ENCODE data around the gene PLCH1.
"Not testable (repeated sequence)": the region's sequence is repeated elsewhere in the genome, so short reads cannot be mapped to it uniquely, and the experiment has no call there.

Gene PLCH1

GRCh38 chr3:155640098-155640497 lies 104.8 kb downstream of the PLCH1 start:
- Histone ChIP-seq H3K9me3 (ENCODE audit: control insufficient read depth in 2 of 2, low read length in 2 of 2) (no peaks in the 10 kb centered on the region), H3K27me3 (ENCODE audit: control insufficient read depth in 1 of 2, insufficient read depth in 2 of 2, low read length in 2 of 2) (no peaks in the 10 kb centered on the region), H3K9ac (ENCODE audit: low read length in 2 of 2) (no peak overlapping the region), H3K36me3 (ENCODE audit: control insufficient read depth in 2 of 2, insufficient read depth in 2 of 2, low read length in 2 of 2) (no peaks in the 10 kb centered on the region), H3K27ac (ENCODE audit: low read length) (no peak overlapping the region), H3K4me3 (ENCODE audit: low read length in 2 of 2) (no peak overlapping the region), H3K4me1 (ENCODE audit: control insufficient read depth, insufficient read depth, low read length) (no peaks in the 10 kb centered on the region)

- no peaks in the 10 kb centered on the region for H3K4me1 ChIP-seq (ENCODE audit: control insufficient read depth, insufficient read depth, low read length)
- no peaks in the 10 kb centered on the region for H3K27me3 ChIP-seq (ENCODE audit: control insufficient read depth in 1 of 2, insufficient read depth in 2 of 2, low read length in 2 of 2)
- H3K9me3 ChIP-seq (ENCODE audit: control insufficient read depth in 2 of 2, low read length in 2 of 2) = no peaks in the 10 kb centered on the region
- H3K4me3 ChIP-seq (ENCODE audit: low read length in 2 of 2) = no peak overlapping the region
- H3K9ac ChIP-seq (ENCODE audit: low read length in 2 of 2) = no peak overlapping the region
- no peak overlapping the region for H3K27ac ChIP-seq (ENCODE audit: low read length)
- no peaks in the 10 kb centered on the region for H3K36me3 ChIP-seq (ENCODE audit: control insufficient read depth in 2 of 2, insufficient read depth in 2 of 2, low read length in 2 of 2)
Observed at GRCh38 chr3:155639462-155640055, 105.3 kb downstream of the PLCH1 start.

GRCh38 chr3:155638461-155638860 lies 106.4 kb downstream of the PLCH1 start:
- not testable (repeated sequence) for H3K4me1 ChIP-seq (ENCODE audit: control insufficient read depth, insufficient read depth, low read length); H3K27ac ChIP-seq (ENCODE audit: low read length); H3K9me3 ChIP-seq (ENCODE audit: control insufficient read depth in 2 of 2, low read length in 2 of 2); H3K36me3 ChIP-seq (ENCODE audit: control insufficient read depth in 2 of 2, insufficient read depth in 2 of 2, low read length in 2 of 2); H3K9ac ChIP-seq (ENCODE audit: low read length in 2 of 2); H3K4me3 ChIP-seq (ENCODE audit: low read length in 2 of 2); H3K27me3 ChIP-seq (ENCODE audit: control insufficient read depth in 1 of 2, insufficient read depth in 2 of 2, low read length in 2 of 2)

- H3K9me3 ChIP-seq (ENCODE audit: control insufficient read depth in 2 of 2, low read length in 2 of 2) = no peaks in the 10 kb centered on the region
- no peaks in the 10 kb centered on the region for H3K27me3 ChIP-seq (ENCODE audit: control insufficient read depth in 1 of 2, insufficient read depth in 2 of 2, low read length in 2 of 2)
- H3K36me3 ChIP-seq (ENCODE audit: control insufficient read depth in 2 of 2, insufficient read depth in 2 of 2, low read length in 2 of 2) = no peaks in the 10 kb centered on the region
- H3K9ac ChIP-seq (ENCODE audit: low read length in 2 of 2) = no peak overlapping the region
- no peaks in the 10 kb centered on the region for H3K4me1 ChIP-seq (ENCODE audit: control insufficient read depth, insufficient read depth, low read length)
- H3K27ac ChIP-seq (ENCODE audit: low read length) = no peak overlapping the region
- no peak overlapping the region for H3K4me3 ChIP-seq (ENCODE audit: low read length in 2 of 2)
Observed at GRCh38 chr3:155637567-155637966, 107.3 kb downstream of the PLCH1 start.

- Histone ChIP-seq H3K9me3 (ENCODE audit: control insufficient read depth in 2 of 2, low read length in 2 of 2) (no peaks in the 10 kb centered on the region), H3K4me1 (ENCODE audit: control insufficient read depth, insufficient read depth, low read length) (no peaks in the 10 kb centered on the region), H3K27ac (ENCODE audit: low read length) (no peak overlapping the region), H3K9ac (ENCODE audit: low read length in 2 of 2) (no peak overlapping the region), H3K4me3 (ENCODE audit: low read length in 2 of 2) (no peak overlapping the region), H3K27me3 (ENCODE audit: control insufficient read depth in 1 of 2, insufficient read depth in 2 of 2, low read length in 2 of 2) (no peaks in the 10 kb centered on the region), H3K36me3 (ENCODE audit: control insufficient read depth in 2 of 2, insufficient read depth in 2 of 2, low read length in 2 of 2) (no peaks in the 10 kb centered on the region)
Observed at GRCh38 chr3:155635056-155635455, 109.8 kb downstream of the PLCH1 start.

- no peaks in the 10 kb centered on the region for H3K27me3 ChIP-seq (ENCODE audit: control insufficient read depth in 1 of 2, insufficient read depth in 2 of 2, low read length in 2 of 2)
- H3K9ac ChIP-seq (ENCODE audit: low read length in 2 of 2) = no peak overlapping the region
- no peak overlapping the region for H3K4me3 ChIP-seq (ENCODE audit: low read length in 2 of 2)
- no peaks in the 10 kb centered on the region for H3K9me3 ChIP-seq (ENCODE audit: control insufficient read depth in 2 of 2, low read length in 2 of 2)
- no peaks in the 10 kb centered on the region for H3K36me3 ChIP-seq (ENCODE audit: control insufficient read depth in 2 of 2, insufficient read depth in 2 of 2, low read length in 2 of 2)
- H3K4me1 ChIP-seq (ENCODE audit: control insufficient read depth, insufficient read depth, low read length) = no peaks in the 10 kb centered on the region
- H3K27ac ChIP-seq (ENCODE audit: low read length) = no peak overlapping the region
Observed at GRCh38 chr3:155634121-155634719, 110.7 kb downstream of the PLCH1 start.

- H3K27ac ChIP-seq (ENCODE audit: low read length) = no peak overlapping the region
- no peaks in the 10 kb centered on the region for H3K27me3 ChIP-seq (ENCODE audit: control insufficient read depth in 1 of 2, insufficient read depth in 2 of 2, low read length in 2 of 2)
- H3K4me3 ChIP-seq (ENCODE audit: low read length in 2 of 2) = no peak overlapping the region
- no peak overlapping the region for H3K9ac ChIP-seq (ENCODE audit: low read length in 2 of 2)
- H3K36me3 ChIP-seq (ENCODE audit: control insufficient read depth in 2 of 2, insufficient read depth in 2 of 2, low read length in 2 of 2) = no peaks in the 10 kb centered on the region
- H3K4me1 ChIP-seq (ENCODE audit: control insufficient read depth, insufficient read depth, low read length) = no peaks in the 10 kb centered on the region
- H3K9me3 ChIP-seq (ENCODE audit: control insufficient read depth in 2 of 2, low read length in 2 of 2) = no peaks in the 10 kb centered on the region
Observed at GRCh38 chr3:155631323-155632019, 113.4 kb downstream of the PLCH1 start.

GRCh38 chr3:155629556-155629955 lies 115.3 kb downstream of the PLCH1 start:
- Histone ChIP-seq H3K27ac (ENCODE audit: low read length) (no peak overlapping the region), H3K4me3 (ENCODE audit: low read length in 2 of 2) (no peak overlapping the region), H3K36me3 (ENCODE audit: control insufficient read depth in 2 of 2, insufficient read depth in 2 of 2, low read length in 2 of 2) (no peaks in the 10 kb centered on the region), H3K9me3 (ENCODE audit: control insufficient read depth in 2 of 2, low read length in 2 of 2) (no peaks in the 10 kb centered on the region), H3K9ac (ENCODE audit: low read length in 2 of 2) (no peak overlapping the region), H3K27me3 (ENCODE audit: control insufficient read depth in 1 of 2, insufficient read depth in 2 of 2, low read length in 2 of 2) (no peaks in the 10 kb centered on the region), H3K4me1 (ENCODE audit: control insufficient read depth, insufficient read depth, low read length) (no peaks in the 10 kb centered on the region)

- H3K36me3 ChIP-seq (ENCODE audit: control insufficient read depth in 2 of 2, insufficient read depth in 2 of 2, low read length in 2 of 2) = no peaks in the 10 kb centered on the region
- H3K9ac ChIP-seq (ENCODE audit: low read length in 2 of 2) = no peak overlapping the region
- no peak overlapping the region for H3K4me3 ChIP-seq (ENCODE audit: low read length in 2 of 2)
Observed at GRCh38 chr3:155629056-155629455, 115.8 kb downstream of the PLCH1 start.

GRCh38 chr3:155622647-155623046 lies 122.2 kb downstream of the PLCH1 start:
- not testable (repeated sequence) for H3K36me3 ChIP-seq (ENCODE audit: control insufficient read depth in 2 of 2, insufficient read depth in 2 of 2, low read length in 2 of 2); H3K9ac ChIP-seq (ENCODE audit: low read length in 2 of 2); H3K27ac ChIP-seq (ENCODE audit: low read length)

More at GRCh38 chr3:155629056-155629455, 115.8 kb downstream of the PLCH1 start:
- no peak overlapping the region for H3K27ac ChIP-seq (ENCODE audit: low read length)
- no peaks in the 10 kb centered on the region for H3K4me1 ChIP-seq (ENCODE audit: control insufficient read depth, insufficient read depth, low read length)
- no peaks in the 10 kb centered on the region for H3K27me3 ChIP-seq (ENCODE audit: control insufficient read depth in 1 of 2, insufficient read depth in 2 of 2, low read length in 2 of 2)
- no peaks in the 10 kb centered on the region for H3K9me3 ChIP-seq (ENCODE audit: control insufficient read depth in 2 of 2, low read length in 2 of 2)

GRCh38 chr3:155620552-155620951 lies 124.3 kb downstream of the PLCH1 start:
- H3K9me3 ChIP-seq (ENCODE audit: control insufficient read depth in 2 of 2, low read length in 2 of 2); H3K4me1 ChIP-seq (ENCODE audit: control insufficient read depth, insufficient read depth, low read length); H3K36me3 ChIP-seq (ENCODE audit: control insufficient read depth in 2 of 2, insufficient read depth in 2 of 2, low read length in 2 of 2); H3K9ac ChIP-seq (ENCODE audit: low read length in 2 of 2); H3K4me3 ChIP-seq (ENCODE audit: low read length in 2 of 2); H3K27me3 ChIP-seq (ENCODE audit: control insufficient read depth in 1 of 2, insufficient read depth in 2 of 2, low read length in 2 of 2); H3K27ac ChIP-seq (ENCODE audit: low read length): not testable (repeated sequence)

More at GRCh38 chr3:155622647-155623046, 122.2 kb downstream of the PLCH1 start:
- H3K9me3 ChIP-seq (ENCODE audit: control insufficient read depth in 2 of 2, low read length in 2 of 2); H3K27me3 ChIP-seq (ENCODE audit: control insufficient read depth in 1 of 2, insufficient read depth in 2 of 2, low read length in 2 of 2); H3K4me1 ChIP-seq (ENCODE audit: control insufficient read depth, insufficient read depth, low read length); H3K4me3 ChIP-seq (ENCODE audit: low read length in 2 of 2): not testable (repeated sequence)

All from stomach smooth muscle (tissue), 2 donors.